Activated CD8-positive, alpha-beta T cell treated with anti-CD3 and anti-CD28 coated beads for 36 hours (primary cell): ENCODE measurements around the gene RELN. TPM values are rescaled to one million over a fixed set of nuclear protein-coding genes. Genes with fewer than 3 reads are reported as not detected.

Experiments
- ATAC-seq: fragments of 200-7000 bp; cut with Tn5 transposase; one replicate; pipeline ENCODE4 v1.10.0; 2021; ENCODE audit warnings: mild to moderate bottlenecking, moderate library complexity
- CTCF ChIA-PET: fragments of 350-600 bp; sonication (Branson Sonifier 250); formaldehyde crosslinking; loops from one replicate; lab custom pipeline; 2021; ENCODE audit warnings: antibody characterized with exemption; lab: Charles Lee
- POLR2A ChIA-PET: fragments of 350-600 bp; sonication (Branson Sonifier 250); formaldehyde crosslinking; loops from one replicate; lab custom pipeline; 2021; ENCODE audit warnings: antibody characterized with exemption; lab: Charles Lee
- DNase-seq: peaks from one replicate; pipeline ENCODE4 v3.0.0-alpha.2; 2020
- H3K27ac Mint-ChIP-seq: one replicate; pipeline ENCODE4 v1.8.0; 2021; ENCODE audit warnings: mild to moderate bottlenecking, mixed read lengths
- H3K27me3 Mint-ChIP-seq: one replicate; pipeline ENCODE4 v1.8.0; 2021; ENCODE audit warnings: mixed read lengths
- H3K36me3 Mint-ChIP-seq: one replicate; pipeline ENCODE4 v1.8.0; 2021; ENCODE audit warnings: low read depth, mixed read lengths
- H3K4me1 Mint-ChIP-seq: one replicate; pipeline ENCODE4 v1.8.0; 2021; ENCODE audit warnings: low read depth, mixed read lengths
- H3K4me3 Mint-ChIP-seq: one replicate; pipeline ENCODE4 v1.8.0; 2021; ENCODE audit warnings: mild to moderate bottlenecking, moderate library complexity, mixed read lengths
- H3K9me3 Mint-ChIP-seq: one replicate; pipeline ENCODE4 v1.8.0; 2021; ENCODE audit warnings: mixed read lengths
- intact Hi-C: fragments of 100-400 bp; cut with micrococcal nuclease; formaldehyde crosslinking; loops from one replicate; pipeline ENCODE4 v1.10.0; 2022
- total RNA-seq, 2 experiments: library from RNA; stranded (reverse); gene quantifications; one replicate each; pipeline ENCODE4 v1.2.3, GENCODE V29; 2021
- TF ChIP-seq, protein P1 (sequence below): fragments of 200-600 bp; IDR thresholded peaks from one replicate; pipeline ENCODE4 v1.8.0; 2022; ENCODE audit warnings: antibody characterized with exemption, mild to moderate bottlenecking

Gene RELN
- total RNA-seq, 2 experiments from 2014 or later, result not detected

DNA sequence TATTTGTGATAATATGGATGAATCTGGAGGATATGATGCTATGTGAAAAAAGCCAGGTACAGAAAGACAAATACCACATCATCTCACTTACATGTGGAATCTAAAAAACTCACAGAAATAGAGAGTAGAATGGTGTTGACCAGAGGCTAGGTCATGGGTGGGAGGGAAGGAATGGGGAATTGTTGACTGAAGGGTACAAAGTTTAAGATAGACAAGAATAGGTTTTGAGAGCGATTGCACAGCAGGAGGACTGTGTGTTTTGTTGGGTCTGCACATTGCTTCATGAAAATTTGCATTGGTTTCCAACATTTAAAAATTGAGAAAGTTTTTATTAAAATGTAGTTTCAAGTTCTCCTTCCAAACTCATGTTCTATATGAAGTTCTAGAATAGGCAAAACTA lies 551.8 kb downstream of the RELN start:
- intact Hi-C loops, result no loop called here
- ChIA-PET CTCF (no interaction called here), POLR2A (no interaction called here)
- no peak for ATAC-seq
- no peak for DNase-seq
- Mint-ChIP-seq H3K36me3 (no peaks in the 10 kb centered on the region), H3K27ac (no peak overlapping the region), H3K27me3 (peaks cover 12% of the 10 kb centered on the region), H3K4me1 (no peaks in the 10 kb centered on the region), H3K9me3 (no peaks in the 10 kb centered on the region), H3K4me3 (no peak overlapping the region)
- TF ChIP-seq, protein P1, sequence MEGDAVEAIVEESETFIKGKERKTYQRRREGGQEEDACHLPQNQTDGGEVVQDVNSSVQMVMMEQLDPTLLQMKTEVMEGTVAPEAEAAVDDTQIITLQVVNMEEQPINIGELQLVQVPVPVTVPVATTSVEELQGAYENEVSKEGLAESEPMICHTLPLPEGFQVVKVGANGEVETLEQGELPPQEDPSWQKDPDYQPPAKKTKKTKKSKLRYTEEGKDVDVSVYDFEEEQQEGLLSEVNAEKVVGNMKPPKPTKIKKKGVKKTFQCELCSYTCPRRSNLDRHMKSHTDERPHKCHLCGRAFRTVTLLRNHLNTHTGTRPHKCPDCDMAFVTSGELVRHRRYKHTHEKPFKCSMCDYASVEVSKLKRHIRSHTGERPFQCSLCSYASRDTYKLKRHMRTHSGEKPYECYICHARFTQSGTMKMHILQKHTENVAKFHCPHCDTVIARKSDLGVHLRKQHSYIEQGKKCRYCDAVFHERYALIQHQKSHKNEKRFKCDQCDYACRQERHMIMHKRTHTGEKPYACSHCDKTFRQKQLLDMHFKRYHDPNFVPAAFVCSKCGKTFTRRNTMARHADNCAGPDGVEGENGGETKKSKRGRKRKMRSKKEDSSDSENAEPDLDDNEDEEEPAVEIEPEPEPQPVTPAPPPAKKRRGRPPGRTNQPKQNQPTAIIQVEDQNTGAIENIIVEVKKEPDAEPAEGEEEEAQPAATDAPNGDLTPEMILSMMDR, result no peak

DNA sequence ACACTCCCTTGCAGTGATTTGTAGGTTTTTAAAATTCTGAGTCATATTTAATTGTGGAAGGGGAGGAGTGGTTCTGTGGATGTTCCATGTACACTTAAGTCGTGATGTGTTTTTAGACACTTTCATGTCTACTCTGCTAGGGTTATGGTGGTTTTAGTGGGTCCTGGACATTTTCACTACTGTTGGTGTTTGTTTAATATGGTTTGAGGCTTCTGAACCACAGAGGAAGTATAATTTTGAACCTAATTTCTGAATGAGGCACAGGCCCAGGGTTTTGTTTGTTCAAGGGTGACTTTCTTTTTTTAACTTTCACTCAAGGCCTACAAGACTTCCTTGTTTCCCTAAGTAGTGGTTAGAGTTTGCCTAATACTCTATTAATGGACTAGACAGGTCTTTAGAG lies 556.7 kb downstream of the RELN start:
- intact Hi-C loops, result no loop called here
- peaks cover 6% of the 10 kb centered on the region for H3K27me3 Mint-ChIP-seq
- no peaks in the 10 kb centered on the region for H3K9me3 Mint-ChIP-seq
- POLR2A ChIA-PET, result no interaction called here
- H3K4me1 Mint-ChIP-seq, result no peaks in the 10 kb centered on the region
- H3K27ac Mint-ChIP-seq, result no peak overlapping the region
- no peaks in the 10 kb centered on the region for H3K36me3 Mint-ChIP-seq
- TF ChIP-seq, protein P1, result no peak
- CTCF ChIA-PET, result no interaction called here
- DNase-seq, result no peak
- no peak overlapping the region for H3K4me3 Mint-ChIP-seq
- no peak for ATAC-seq

DNA sequence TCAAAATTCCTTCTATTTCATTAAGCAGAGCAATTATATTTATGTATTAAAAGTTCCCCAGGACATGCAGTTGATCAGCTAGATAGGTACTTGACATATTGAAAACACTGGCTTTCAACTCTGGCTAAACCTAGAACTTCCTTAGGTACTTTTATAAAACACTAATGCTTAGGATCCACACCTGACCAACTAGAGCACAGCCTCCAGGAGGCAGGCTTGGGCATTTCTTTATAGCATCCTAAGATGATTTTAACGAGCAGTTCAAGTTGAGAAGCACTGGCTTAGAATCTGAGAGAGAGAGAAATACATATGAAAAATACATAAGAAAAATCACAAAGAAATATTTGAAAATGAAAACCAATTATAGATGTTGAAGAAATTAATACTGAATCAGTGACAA lies 564.3 kb downstream of the RELN start:
- DNase-seq, result no peak
- no peak for ATAC-seq
- Mint-ChIP-seq H3K27ac (no peak overlapping the region), H3K36me3 (no peaks in the 10 kb centered on the region), H3K27me3 (peaks cover 5% of the 10 kb centered on the region), H3K4me1 (no peaks in the 10 kb centered on the region), H3K4me3 (no peak overlapping the region), H3K9me3 (no peaks in the 10 kb centered on the region)
- TF ChIP-seq, protein P1, result no peak
- ChIA-PET POLR2A (no interaction called here), CTCF (interaction anchor here (0.6 kb wide), 1 partner anchor 759 kb away, joined by 5 read pairs; no protein-coding TSS in a partner anchor)
- intact Hi-C loops, result no loop called here

DNA sequence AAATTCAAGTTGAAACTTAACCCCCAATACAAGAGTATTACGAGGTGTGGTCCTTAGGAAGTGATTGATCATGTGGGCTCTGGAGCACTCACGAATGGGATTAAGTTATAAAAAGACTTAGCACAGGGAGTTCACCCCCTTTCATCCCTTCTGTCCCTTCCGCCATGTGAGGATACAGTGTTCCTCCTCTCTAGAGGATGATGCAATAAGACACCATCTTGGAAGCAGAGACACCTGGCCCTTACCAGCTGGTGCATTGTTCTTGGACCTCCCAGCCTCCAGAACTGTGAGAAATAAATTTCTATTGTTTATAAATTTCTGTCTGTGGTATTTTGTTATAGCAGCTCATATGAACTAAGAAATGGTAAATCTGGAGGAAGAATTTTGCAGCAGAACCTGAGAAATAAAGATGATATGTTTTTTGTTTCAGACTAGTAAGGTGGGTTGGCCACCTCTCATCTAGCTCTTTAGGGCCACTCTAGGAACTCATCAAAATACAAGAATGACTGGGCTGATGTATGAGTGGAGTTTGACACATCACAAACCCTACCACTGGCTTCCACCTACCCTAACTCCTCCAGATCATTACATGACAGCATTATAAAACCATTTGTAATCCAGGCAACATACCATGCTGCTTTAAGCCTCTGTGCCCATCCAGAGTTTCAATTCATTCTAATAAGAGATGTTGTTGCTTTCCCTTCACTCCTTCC lies 565.8 kb downstream of the RELN start:
- DNase-seq, result no peak
- POLR2A ChIA-PET, result no interaction called here
- no peak for ATAC-seq
- Mint-ChIP-seq H3K27ac (no peak overlapping the region), H3K27me3 (peaks cover 9% of the 10 kb centered on the region), H3K9me3 (no peaks in the 10 kb centered on the region), H3K4me3 (no peak overlapping the region), H3K4me1 (no peaks in the 10 kb centered on the region), H3K36me3 (no peaks in the 10 kb centered on the region)
- intact Hi-C loops, result no loop called here
- CTCF ChIA-PET, result no interaction called here
- TF ChIP-seq, protein P1, result no peak

Other genes with a start within 250 kb of the RELN start
- gene ORC5, start 218.4 kb upstream of the RELN start, total RNA-seq, result 10 to 100 TPM; 22.1 to 26.0 TPM